T-helper 2 cell treated with Interferon-gamma antibody and Interleukin-4, amounts not matched to agents 5 μg/mL and 100 μg/mL, for 36 hours (primary cell): ENCODE data around the gene IP6K2.

ENCODE experiments used
- DNase-seq: peaks from one replicate; pipeline ENCODE4 v3.0.0; 2021; ENCODE audit warnings: low spot score
- H3K27ac Mint-ChIP-seq: one replicate; pipeline ENCODE4 v1.8.0; 2021; ENCODE audit warnings: mild to moderate bottlenecking, mixed read lengths
- H3K27me3 Mint-ChIP-seq: one replicate; pipeline ENCODE4 v1.8.0; 2021; ENCODE audit warnings: low read depth, mixed read lengths
- H3K36me3 Mint-ChIP-seq: one replicate; pipeline ENCODE4 v1.8.0; 2021; ENCODE audit warnings: low read depth, mixed read lengths
- H3K4me1 Mint-ChIP-seq: one replicate; pipeline ENCODE4 v1.8.0; 2021; ENCODE audit warnings: low read depth, mixed read lengths
- H3K4me3 Mint-ChIP-seq: one replicate; pipeline ENCODE4 v1.8.0; 2022; ENCODE audit warnings: mild to moderate bottlenecking, moderate library complexity, mixed read lengths
- H3K9me3 Mint-ChIP-seq: one replicate; pipeline ENCODE4 v1.8.0; 2021; ENCODE audit warnings: mixed read lengths

IP6K2 gene

GRCh38 chr3:48639944-48640606 is 76.9 kb downstream of the IP6K2 start:
- H3K27ac Mint-ChIP-seq: no peak overlapping the region
- no peaks in the 10 kb centered on the region for H3K9me3 Mint-ChIP-seq
- H3K4me1 Mint-ChIP-seq: peaks cover 6% of the 10 kb centered on the region
- H3K27me3 Mint-ChIP-seq: no peaks in the 10 kb centered on the region
- H3K4me3 Mint-ChIP-seq: no peak overlapping the region
- DNase-seq: no peak
- no peaks in the 10 kb centered on the region for H3K36me3 Mint-ChIP-seq
